Tibial artery (tissue), 4 donors: ENCODE data around the gene LINC00305.

Source experiments
- DNase-seq, 2 donors: peaks; one replicate each; pipeline ENCODE4 v3.0.0-alpha.2; 2019
- H3K27ac ChIP-seq, 2 donors: fragments of 200-600 bp; sonication (generic) in 1 of 2; 1 replicate in 1 of 2; 2 replicates in 1 of 2; pipeline ENCODE4 v1.5.1; 2018 to 2019; ENCODE audit warnings: mild to moderate bottlenecking in 1 of 2
- H3K27me3 ChIP-seq, 2 donors: fragments of 200-600 bp; sonication (generic) in 1 of 2; one replicate each; pipeline versions ENCODE4 v1.5.1 to v1.6.0; 2016 to 2019
- H3K36me3 ChIP-seq, 3 donors: fragments of 200-600 bp; sonication (generic) in 2 of 3; one replicate each; pipeline ENCODE4 v1.5.1; 2016 to 2019; ENCODE audit warnings: mild to moderate bottlenecking in 2 of 3
- H3K4me1 ChIP-seq, 4 donors: fragments of 200-600 bp; sonication (generic) in 2 of 4; 1 replicate in 3 of 4; 2 replicates in 1 of 4; pipeline ENCODE4 v1.5.1; 2016 to 2019
- H3K4me3 ChIP-seq, 2 donors: fragments of 200-600 bp; sonication (generic) in 1 of 2; 1 replicate in 1 of 2; 2 replicates in 1 of 2; pipeline ENCODE4 v1.5.1; 2018 to 2019; ENCODE audit warnings: mild to moderate bottlenecking in 2 of 2
- H3K9me3 ChIP-seq, 3 donors: fragments of 200-600 bp; sonication (generic) in 1 of 3; one replicate each; pipeline ENCODE4 v1.5.1; 2016 to 2019
- intact Hi-C: fragments of 100-400 bp; cut with DNase I; formaldehyde crosslinking; loops from one replicate; pipeline ENCODE4 v1.15.0; 2023; ENCODE audit warnings: low total_unique reads
- TF ChIP-seq, protein P1 (sequence below), 2 experiments: fragments of 200-600 bp in 1 of 2; fragments of 450-650 bp in 1 of 2; IDR thresholded peaks; one replicate each; pipeline ENCODE4 v1.5.1; 2017 to 2019; ENCODE audit warnings: antibody characterized with exemption in 2 of 2, mild to moderate bottlenecking in 1 of 2, moderate library complexity in 1 of 2

The LINC00305 gene

DNA sequence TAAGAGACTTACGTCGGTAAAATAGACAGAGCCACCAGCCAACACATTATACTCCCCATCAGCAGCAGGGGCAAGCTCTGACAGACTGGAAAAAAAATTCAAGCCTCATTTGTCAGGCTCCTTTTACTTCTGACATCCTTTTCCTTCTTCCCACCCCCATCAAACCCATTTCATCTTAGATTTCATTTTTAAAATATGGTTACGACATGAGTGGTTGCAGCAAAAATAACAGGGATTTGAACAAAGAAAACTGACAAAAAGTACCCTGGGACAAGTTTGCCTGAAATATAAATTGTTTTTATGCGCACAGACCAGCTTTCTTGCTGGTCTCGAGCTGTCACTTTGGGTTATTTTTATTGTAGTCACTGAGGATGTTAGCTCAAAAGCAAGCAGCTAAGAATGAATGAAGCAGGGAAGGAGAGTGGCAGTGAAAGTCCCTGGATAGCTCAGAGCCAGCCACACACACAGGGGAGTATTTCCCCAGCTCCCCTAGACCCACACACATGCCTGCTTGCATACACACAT, 30.7 kb upstream of the LINC00305 start:
- intact Hi-C loops = no loop called here
- Histone ChIP-seq H3K4me3 (no peak overlapping the region), H3K36me3 (no peaks in the 10 kb centered on the region), H3K27me3 (no peaks in the 10 kb centered on the region), H3K27ac (no peak overlapping the region), H3K4me1 (no peaks in the 10 kb centered on the region), H3K9me3 (no peaks in the 10 kb centered on the region)
- no peak for DNase-seq
- TF ChIP-seq, protein P1, sequence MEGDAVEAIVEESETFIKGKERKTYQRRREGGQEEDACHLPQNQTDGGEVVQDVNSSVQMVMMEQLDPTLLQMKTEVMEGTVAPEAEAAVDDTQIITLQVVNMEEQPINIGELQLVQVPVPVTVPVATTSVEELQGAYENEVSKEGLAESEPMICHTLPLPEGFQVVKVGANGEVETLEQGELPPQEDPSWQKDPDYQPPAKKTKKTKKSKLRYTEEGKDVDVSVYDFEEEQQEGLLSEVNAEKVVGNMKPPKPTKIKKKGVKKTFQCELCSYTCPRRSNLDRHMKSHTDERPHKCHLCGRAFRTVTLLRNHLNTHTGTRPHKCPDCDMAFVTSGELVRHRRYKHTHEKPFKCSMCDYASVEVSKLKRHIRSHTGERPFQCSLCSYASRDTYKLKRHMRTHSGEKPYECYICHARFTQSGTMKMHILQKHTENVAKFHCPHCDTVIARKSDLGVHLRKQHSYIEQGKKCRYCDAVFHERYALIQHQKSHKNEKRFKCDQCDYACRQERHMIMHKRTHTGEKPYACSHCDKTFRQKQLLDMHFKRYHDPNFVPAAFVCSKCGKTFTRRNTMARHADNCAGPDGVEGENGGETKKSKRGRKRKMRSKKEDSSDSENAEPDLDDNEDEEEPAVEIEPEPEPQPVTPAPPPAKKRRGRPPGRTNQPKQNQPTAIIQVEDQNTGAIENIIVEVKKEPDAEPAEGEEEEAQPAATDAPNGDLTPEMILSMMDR (IDR thresholded peaks at IDR 0.05) = no peak

DNA sequence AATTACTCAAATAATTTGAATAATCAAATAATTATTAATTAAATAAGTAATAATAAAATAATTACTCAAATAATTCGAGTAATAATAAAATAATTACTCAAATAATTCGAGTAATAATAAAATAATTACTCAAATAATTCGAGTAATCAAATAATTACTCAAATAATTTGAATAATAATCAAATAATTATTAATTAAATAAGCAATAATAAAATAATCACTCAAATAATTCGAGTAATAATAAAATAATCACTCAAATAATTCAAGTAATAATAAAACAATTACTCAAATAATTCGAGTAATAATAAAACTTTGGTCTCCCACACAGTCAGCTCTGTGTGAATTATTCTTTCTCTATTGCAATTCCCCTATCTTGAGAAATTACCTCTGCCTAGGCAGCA, 30.0 kb upstream of the LINC00305 start:
- Histone ChIP-seq H3K4me1 (no peaks in the 10 kb centered on the region), H3K9me3 (no peaks in the 10 kb centered on the region), H3K4me3 (no peak overlapping the region), H3K27ac (no peak overlapping the region), H3K27me3 (no peaks in the 10 kb centered on the region), H3K36me3 (no peaks in the 10 kb centered on the region)
- DNase-seq = no peak
- TF ChIP-seq, protein P1 (IDR thresholded peaks at IDR 0.05) = no peak
- intact Hi-C loops = no loop called here

DNA sequence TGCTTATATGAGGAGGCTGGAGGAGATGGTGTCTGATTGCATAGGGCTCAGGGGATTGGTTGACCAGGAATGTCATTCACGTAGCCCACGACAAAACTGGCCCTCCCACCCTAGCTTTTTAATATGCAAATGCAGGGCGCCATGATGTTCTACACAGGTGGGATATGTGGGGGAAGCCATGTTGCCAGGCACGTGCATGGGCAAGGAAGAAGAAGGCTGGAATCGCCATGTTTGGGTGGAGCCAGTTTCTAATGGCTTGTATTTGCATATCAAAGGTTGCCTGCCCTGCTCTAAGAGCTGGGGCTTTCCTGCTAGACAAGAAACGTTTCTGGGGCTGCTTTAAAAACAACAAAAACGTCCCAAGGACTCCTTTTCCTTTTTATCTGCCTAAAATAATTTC, 26.5 kb upstream of the LINC00305 start:
- no peaks in the 10 kb centered on the region for H3K4me1 ChIP-seq
- H3K4me3 ChIP-seq = no peak overlapping the region
- intact Hi-C loops = no loop called here
- no peaks in the 10 kb centered on the region for H3K27me3 ChIP-seq
- H3K36me3 ChIP-seq = no peaks in the 10 kb centered on the region
- no peaks in the 10 kb centered on the region for H3K9me3 ChIP-seq
- TF ChIP-seq, protein P1 (IDR thresholded peaks at IDR 0.05) = no peak
- DNase-seq = no peak
- H3K27ac ChIP-seq = no peak overlapping the region

DNA sequence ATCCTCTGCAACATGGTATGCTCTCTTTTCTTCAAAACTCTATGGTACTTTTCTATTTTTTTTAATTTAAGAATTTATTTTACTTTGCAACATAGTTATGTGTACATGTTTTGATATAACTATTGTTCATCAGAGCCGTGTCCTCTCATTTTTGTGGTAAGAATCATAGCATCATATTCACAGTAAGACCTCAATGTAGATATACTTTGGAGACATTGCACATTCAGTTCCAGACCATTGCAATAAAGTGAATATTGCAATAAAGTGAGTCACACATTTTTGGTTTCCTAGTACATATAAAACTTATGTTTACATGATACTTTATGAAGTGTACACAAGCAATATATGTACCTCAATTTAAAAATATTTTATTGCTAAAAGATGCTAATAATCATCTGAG, 22.7 kb upstream of the LINC00305 start:
- Histone ChIP-seq H3K27ac (no peak overlapping the region), H3K27me3 (no peaks in the 10 kb centered on the region), H3K4me1 (no peaks in the 10 kb centered on the region), H3K9me3 (no peaks in the 10 kb centered on the region), H3K36me3 (no peaks in the 10 kb centered on the region), H3K4me3 (no peak overlapping the region)
- TF ChIP-seq, protein P1 (IDR thresholded peaks at IDR 0.05) = no peak
- no peak for DNase-seq
- intact Hi-C loops = no loop called here

DNA sequence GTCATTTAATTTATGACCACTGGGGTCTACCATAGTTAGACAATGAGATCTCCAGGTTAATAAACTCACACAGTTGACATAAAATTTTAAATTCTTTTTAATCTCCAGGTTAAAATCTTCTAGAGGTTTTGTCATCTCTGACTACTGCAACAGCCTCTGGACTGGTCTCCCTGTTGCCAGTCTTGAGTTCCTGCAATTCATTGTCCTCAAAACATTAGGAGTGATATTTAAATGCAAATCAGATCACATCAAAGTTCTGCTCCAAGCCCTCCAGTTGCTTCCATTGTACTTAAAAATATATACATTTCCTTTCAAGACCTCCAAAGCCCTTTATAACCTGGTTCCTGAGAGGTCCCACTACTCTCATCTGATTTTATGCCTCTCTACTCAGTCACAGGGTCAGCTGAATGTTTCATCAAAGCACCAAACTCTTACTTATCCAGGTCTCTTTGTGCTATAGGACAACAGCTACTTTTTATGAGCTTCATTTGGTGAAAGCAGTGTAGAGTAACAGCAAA, 18.6 kb upstream of the LINC00305 start:
- H3K4me3 ChIP-seq = no peak overlapping the region
- no peaks in the 10 kb centered on the region for H3K9me3 ChIP-seq
- intact Hi-C loops = no loop called here
- no peak for DNase-seq
- H3K27me3 ChIP-seq = no peaks in the 10 kb centered on the region
- H3K36me3 ChIP-seq = no peaks in the 10 kb centered on the region
- no peaks in the 10 kb centered on the region for H3K4me1 ChIP-seq
- TF ChIP-seq, protein P1 (IDR thresholded peaks at IDR 0.05) = no peak
- H3K27ac ChIP-seq = no peak overlapping the region

DNA sequence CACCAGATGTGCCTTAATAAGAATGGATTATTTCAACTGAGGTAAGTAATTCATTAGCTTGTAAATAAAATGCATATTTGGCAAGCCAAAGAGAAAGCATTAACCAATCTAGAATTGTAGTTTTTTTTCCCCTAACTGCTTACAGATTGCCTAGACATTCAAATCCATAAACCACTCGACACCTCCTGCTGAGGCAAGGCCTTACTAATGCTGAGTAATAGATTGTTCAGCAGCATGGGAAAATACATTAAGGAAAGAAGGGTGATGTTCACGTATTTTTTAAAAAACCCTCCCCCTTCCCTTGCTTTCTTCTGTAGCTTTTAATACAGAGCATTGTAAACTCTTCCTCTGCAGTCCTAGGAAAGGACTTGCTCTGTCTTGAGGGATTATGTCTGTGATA, 17.0 kb upstream of the LINC00305 start:
- Histone ChIP-seq H3K9me3 (no peaks in the 10 kb centered on the region), H3K4me1 (no peaks in the 10 kb centered on the region), H3K27ac (no peak overlapping the region), H3K36me3 (no peaks in the 10 kb centered on the region), H3K27me3 (no peaks in the 10 kb centered on the region), H3K4me3 (no peak overlapping the region)
- no peak for DNase-seq
- TF ChIP-seq, protein P1 (IDR thresholded peaks at IDR 0.05) = no peak
- intact Hi-C loops = no loop called here
